B cell (primary cell): ENCODE results near the gene TMEM161B. TPM values are rescaled to one million over a fixed set of nuclear protein-coding genes. Genes with fewer than 3 reads are reported as not detected.
"Not testable (repeated sequence)": the region's sequence is repeated elsewhere in the genome, so short reads cannot be mapped to it uniquely, and the experiment has no call there.

Experiments
- ATAC-seq: fragments of 200-7000 bp; cut with Tn5 transposase; one replicate; pipeline ENCODE4 v1.10.0; 2021; ENCODE audit warnings: low read depth, mild to moderate bottlenecking, moderate number of reproducible peaks, moderate library complexity
- CTCF ChIA-PET: fragments of 350-600 bp; sonication (Branson Sonifier 250); formaldehyde crosslinking; loops from one replicate; lab custom pipeline; 2021; ENCODE audit warnings: antibody characterized with exemption, inconsistent platforms; lab: Charles Lee
- POLR2A ChIA-PET: fragments of 350-600 bp; sonication (Branson Sonifier 250); formaldehyde crosslinking; loops from one replicate; lab custom pipeline; 2021; ENCODE audit warnings: antibody characterized with exemption; lab: Charles Lee
- DNase-seq: peaks from one replicate; pipeline ENCODE4 v3.0.0; 2013
- H2AFZ ChIP-seq: 2 replicates; pipeline ENCODE4 v1.6.1; 2012; ENCODE audit warnings: mild to moderate bottlenecking, low read depth, low read length; ENCODE audit not compliant: insufficient read depth, poor library complexity, severe bottlenecking
- H3K27ac ChIP-seq, 2 donors: 1 replicate in 1 of 2; 2 replicates in 1 of 2; pipeline ENCODE4 v1.5.1; 2012 to 2013; ENCODE audit warnings: low read length in 2 of 2, mild to moderate bottlenecking in 2 of 2, moderate library complexity in 1 of 2
- H3K27me3 ChIP-seq, 4 experiments: fragments of 200-600 bp in 1 of 4; sonication (generic) in 1 of 4; replicated peaks in 1 of 4; 1 replicate in 2 of 4; 2 replicates in 2 of 4; pipeline versions ENCODE4 v1.6.1 to v1.7.0; 2013 to 2016; ENCODE audit warnings: low read length in 3 of 4, mild to moderate bottlenecking in 2 of 4, mixed read lengths in 1 of 4, moderate library complexity in 1 of 4; ENCODE audit not compliant: insufficient read depth in 4 of 4, control insufficient read depth in 3 of 4; ENCODE audit errors: control extremely low read depth in 1 of 4
- H3K36me3 ChIP-seq, 2 experiments: replicated peaks in 1 of 2; 1 replicate in 1 of 2; 2 replicates in 1 of 2; pipeline versions ENCODE4 v1.6.1 to v1.7.1; 2013; ENCODE audit warnings: low read length in 1 of 2; ENCODE audit not compliant: insufficient read depth in 2 of 2, control insufficient read depth in 1 of 2; ENCODE audit errors: control extremely low read depth in 1 of 2, extremely low read depth in 1 of 2
- H3K4me1 ChIP-seq, 2 donors: fragments of 200-600 bp in 1 of 2; sonication (generic) in 1 of 2; 1 replicate in 1 of 2; 2 replicates in 1 of 2; pipeline versions ENCODE4 v1.5.1 to v1.6.1; 2013 to 2017; ENCODE audit warnings: low read length in 2 of 2; ENCODE audit not compliant: control insufficient read depth in 2 of 2, insufficient read depth in 2 of 2
- H3K4me2 ChIP-seq: replicated peaks from 2 replicates; pipeline ENCODE3; 2012; ENCODE audit warnings: mild to moderate bottlenecking, low read depth, low read length; ENCODE audit not compliant: poor library complexity, severe bottlenecking
- H3K4me3 ChIP-seq, 5 experiments: fragments of 200-600 bp in 1 of 5; sonication (generic) in 1 of 5; 1 replicate in 3 of 5; 2 replicates in 2 of 5; pipeline versions ENCODE4 v1.5.1 to v1.7.0; 2011 to 2016; ENCODE audit warnings: low read length in 4 of 5, mild to moderate bottlenecking in 4 of 5, low read depth in 2 of 5, control low read depth in 1 of 5, moderate library complexity in 1 of 5; ENCODE audit not compliant: insufficient read depth in 1 of 5; ENCODE audit errors: control extremely low read depth in 1 of 5, extremely low read depth in 1 of 5
- H3K79me2 ChIP-seq: fragments of 200-600 bp; sonication (generic); one replicate; pipeline ENCODE4 v1.6.0; 2016; ENCODE audit warnings: low read length; ENCODE audit not compliant: control insufficient read depth, insufficient read depth
- H3K9ac ChIP-seq: fragments of 200-600 bp; sonication (generic); 2 replicates; pipeline ENCODE4 v1.6.1; 2017; ENCODE audit warnings: mild to moderate bottlenecking, low read length, moderate library complexity
- H3K9me3 ChIP-seq, 3 donors: one replicate each; pipeline versions ENCODE4 v1.6.1 to v1.7.1; 2013; ENCODE audit warnings: low read length in 2 of 3; ENCODE audit not compliant: control insufficient read depth in 2 of 3, insufficient read depth in 1 of 3; ENCODE audit errors: control extremely low read depth in 1 of 3
- H4K20me1 ChIP-seq: 2 replicates; pipeline ENCODE4 v1.6.0; 2012; ENCODE audit warnings: mild to moderate bottlenecking, low read length; ENCODE audit not compliant: insufficient read depth, control insufficient read depth, poor library complexity, severe bottlenecking
- H3K27ac Mint-ChIP-seq: one replicate; pipeline ENCODE4 v1.8.0; 2021; ENCODE audit warnings: mixed read lengths
- H3K27me3 Mint-ChIP-seq: one replicate; pipeline ENCODE4 v1.8.0; 2021; ENCODE audit warnings: mixed read lengths
- H3K4me1 Mint-ChIP-seq: one replicate; pipeline ENCODE4 v1.8.0; 2021; ENCODE audit warnings: mixed read lengths
- H3K4me3 Mint-ChIP-seq: one replicate; pipeline ENCODE4 v1.8.0; 2021; ENCODE audit warnings: mixed read lengths
- H3K9me3 Mint-ChIP-seq: one replicate; pipeline ENCODE4 v1.8.0; 2022; ENCODE audit warnings: mixed read lengths; ENCODE audit not compliant: insufficient read depth
- EZH2 ChIP-seq: IDR thresholded peaks from 2 replicates; pipeline ENCODE4 v1.6.1; 2012; ENCODE audit warnings: borderline replicate concordance, low read depth, mild to moderate bottlenecking, moderate library complexity, low read length; ENCODE audit not compliant: insufficient read depth, poor library complexity, severe bottlenecking
- WGBS: methylation state at CpG from one replicate; pipeline ENCODE4 v1.1.5; 2013; ENCODE audit warnings: missing lambda C conversion rate; ENCODE audit not compliant: insufficient coverage; 5-methylcytosine and 5-hydroxymethylcytosine counted together
- intact Hi-C: fragments of 100-400 bp; cut with micrococcal nuclease; formaldehyde crosslinking; loops from one replicate; pipeline ENCODE4 v1.10.0; 2022
- polyA plus RNA-seq: library from polyadenylated mRNA; depleted of rRNA; stranded (reverse); fragments of >200 nt; gene quantifications from 2 replicates; pipeline ENCODE4 v1.2.3, GENCODE V29; 2012
- total RNA-seq, 2 donors: library from RNA; stranded (reverse); fragments of 120-200 nt in 1 of 2; gene quantifications; 1 replicate in 1 of 2; 2 replicates in 1 of 2; pipeline versions ENCODE4 v1.2.3 to v1.2.4, GENCODE V29; 2013 to 2022
- TF ChIP-seq, protein P1 (sequence below): fragments of 200-600 bp; IDR thresholded peaks from one replicate; pipeline ENCODE4 v1.8.0; 2022; ENCODE audit warnings: antibody characterized with exemption, mild to moderate bottlenecking

TMEM161B gene
- total and polyA plus RNA-seq, 2 donors (not counting 1 experiment from before 2014, with no cell fraction given): 12.7 to 32.2 TPM

DNA sequence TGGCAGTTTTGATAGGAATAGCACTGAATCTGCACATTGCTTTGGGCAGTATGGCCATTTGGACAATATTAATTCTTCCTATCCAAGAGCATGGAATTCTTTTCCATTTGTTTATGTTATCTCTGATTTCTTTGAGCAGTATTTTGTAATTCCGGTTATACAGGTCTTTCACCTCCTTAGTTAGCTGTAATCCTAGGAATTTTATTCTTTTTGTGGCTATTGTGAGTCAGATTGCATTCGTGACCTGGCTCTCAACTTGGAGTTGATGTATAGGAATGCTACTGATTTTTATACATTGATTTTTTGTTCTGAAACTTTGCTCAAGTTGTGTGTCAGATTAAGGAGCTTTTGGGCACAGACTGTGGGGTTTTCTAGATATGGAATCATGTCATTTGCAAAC lies 24.0 kb downstream of the TMEM161B start:
- Histone ChIP-seq H3K4me2 (no peak overlapping the region), H3K27ac (no peak overlapping the region), H3K27me3 (no peaks in the 10 kb centered on the region), H3K36me3 (peaks cover 0 to 7% of the 10 kb centered on the region in 2 experiments), H2AFZ (no peak overlapping the region), H3K4me1 (no peaks in the 10 kb centered on the region), H3K9me3 (no peaks in the 10 kb centered on the region), H3K4me3 (no peak overlapping the region), H3K9ac (no peak overlapping the region), H4K20me1 (peaks cover 18% of the 10 kb centered on the region), H3K79me2 (peaks cover 49% of the 10 kb centered on the region)
- intact Hi-C loops: no loop called here
- POLR2A ChIA-PET: no interaction called here
- Mint-ChIP-seq H3K4me3 (no peak overlapping the region), H3K27ac (no peak overlapping the region), H3K4me1 (peaks cover 32% of the 10 kb centered on the region), H3K27me3 (no peaks in the 10 kb centered on the region), H3K9me3 (no peaks in the 10 kb centered on the region)
- CTCF ChIA-PET: no interaction called here
- ATAC-seq (no peak), DNase-seq (no peak)
- no CpG with 5 or more reads among the region's 2 CpGs for WGBS
- TF ChIP-seq, protein P1, sequence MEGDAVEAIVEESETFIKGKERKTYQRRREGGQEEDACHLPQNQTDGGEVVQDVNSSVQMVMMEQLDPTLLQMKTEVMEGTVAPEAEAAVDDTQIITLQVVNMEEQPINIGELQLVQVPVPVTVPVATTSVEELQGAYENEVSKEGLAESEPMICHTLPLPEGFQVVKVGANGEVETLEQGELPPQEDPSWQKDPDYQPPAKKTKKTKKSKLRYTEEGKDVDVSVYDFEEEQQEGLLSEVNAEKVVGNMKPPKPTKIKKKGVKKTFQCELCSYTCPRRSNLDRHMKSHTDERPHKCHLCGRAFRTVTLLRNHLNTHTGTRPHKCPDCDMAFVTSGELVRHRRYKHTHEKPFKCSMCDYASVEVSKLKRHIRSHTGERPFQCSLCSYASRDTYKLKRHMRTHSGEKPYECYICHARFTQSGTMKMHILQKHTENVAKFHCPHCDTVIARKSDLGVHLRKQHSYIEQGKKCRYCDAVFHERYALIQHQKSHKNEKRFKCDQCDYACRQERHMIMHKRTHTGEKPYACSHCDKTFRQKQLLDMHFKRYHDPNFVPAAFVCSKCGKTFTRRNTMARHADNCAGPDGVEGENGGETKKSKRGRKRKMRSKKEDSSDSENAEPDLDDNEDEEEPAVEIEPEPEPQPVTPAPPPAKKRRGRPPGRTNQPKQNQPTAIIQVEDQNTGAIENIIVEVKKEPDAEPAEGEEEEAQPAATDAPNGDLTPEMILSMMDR: no peak
- no peak for TF ChIP-seq EZH2

DNA sequence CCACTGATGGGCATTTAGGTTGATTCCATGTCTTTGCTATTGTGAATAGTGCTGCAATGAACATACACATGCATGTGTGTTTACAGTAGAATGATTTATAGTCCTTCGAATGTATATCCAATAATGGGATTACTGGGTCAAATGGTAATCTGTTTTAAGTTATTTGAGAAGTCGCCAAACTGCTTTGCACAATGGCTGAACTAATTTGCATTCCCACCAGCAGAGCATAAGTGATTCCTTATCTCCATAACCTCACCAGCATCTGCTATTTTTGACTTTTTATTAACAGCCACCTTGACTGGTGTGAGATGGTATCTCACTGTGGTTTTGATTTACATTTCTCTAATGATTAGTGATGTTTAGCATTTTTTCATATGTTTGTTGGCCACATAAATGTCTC lies 25.2 kb downstream of the TMEM161B start:
- ATAC-seq, POLR2A ChIA-PET, H3K4me3 ChIP-seq, H3K27me3 ChIP-seq, H4K20me1 ChIP-seq, CTCF ChIA-PET, H3K27me3 Mint-ChIP-seq, H2AFZ ChIP-seq, H3K4me3 Mint-ChIP-seq, DNase-seq, H3K27ac Mint-ChIP-seq, H3K9me3 ChIP-seq, H3K36me3 ChIP-seq, H3K9me3 Mint-ChIP-seq, H3K4me2 ChIP-seq, H3K9ac ChIP-seq, H3K27ac ChIP-seq, intact Hi-C loops, H3K4me1 ChIP-seq: not testable (repeated sequence)
- peaks cover 37% of the 10 kb centered on the region for H3K79me2 ChIP-seq
- no CpG with 5 or more reads among the region's 2 CpGs for whole genome bisulfite sequencing
- peaks cover 31% of the 10 kb centered on the region for H3K4me1 Mint-ChIP-seq
